Peyer's patch (tissue), 4 donors: ENCODE measurements around the gene EHBP1L1. TPM values are rescaled to one million over a fixed set of nuclear protein-coding genes. Genes with fewer than 3 reads are reported as not detected.

Experiments used
- DNase-seq, 3 donors: peaks; one replicate each; pipeline ENCODE4 v3.0.0-alpha.2; 2017 to 2019
- H3K27ac ChIP-seq, 4 donors: fragments of 200-600 bp; sonication (generic); one replicate each; pipeline ENCODE4 v1.5.1; 2016 to 2019
- H3K27me3 ChIP-seq, 2 donors: fragments of 200-600 bp; sonication (generic); one replicate each; pipeline ENCODE4 v1.5.1; 2019
- H3K36me3 ChIP-seq, 3 donors: fragments of 200-600 bp; sonication (generic); one replicate each; pipeline ENCODE4 v1.5.1; 2016 to 2019
- H3K4me1 ChIP-seq, 4 donors: fragments of 200-600 bp; sonication (generic); one replicate each; pipeline ENCODE4 v1.5.1; 2016 to 2019
- H3K4me3 ChIP-seq, 4 donors: fragments of 200-600 bp; sonication (generic); 1 replicate in 3 of 4; 2 replicates in 1 of 4; pipeline ENCODE4 v1.5.1; 2016 to 2019; ENCODE audit warnings: mild to moderate bottlenecking in 1 of 4
- H3K9me3 ChIP-seq, 4 donors: fragments of 200-600 bp; sonication (generic); one replicate each; pipeline ENCODE4 v1.5.1; 2016 to 2019; ENCODE audit warnings: mild to moderate bottlenecking in 1 of 4
- CTCF ChIP-seq, 6 experiments: fragments of 450-650 bp in 4 of 6; fragments of 200-600 bp in 2 of 6; sonication (generic) in 1 of 6; IDR thresholded peaks; one replicate each; pipeline ENCODE4 v1.5.1; 2017 to 2019; ENCODE audit warnings: antibody characterized with exemption in 6 of 6, mild to moderate bottlenecking in 3 of 6, moderate library complexity in 1 of 6
- POLR2A ChIP-seq, 2 donors: fragments of 450-650 bp; IDR thresholded peaks; one replicate each; pipeline ENCODE4 v1.5.1; 2017; ENCODE audit warnings: antibody characterized with exemption in 2 of 2, mild to moderate bottlenecking in 2 of 2, moderate library complexity in 2 of 2
- total RNA-seq, 4 donors: library from RNA; depleted of rRNA; stranded (reverse); fragments of >200 nt; gene quantifications; one replicate each; pipeline ENCODE4 v1.1.0, GENCODE V29; 2016

Gene EHBP1L1
- total RNA-seq, 4 donors from 2014 or later: 65.2 to 163 (median 121) TPM

GRCh38 chr11:65595131-65595530 lies 19.3 kb downstream of the EHBP1L1 start:
- no peaks in the 10 kb centered on the region for H3K27me3 ChIP-seq
- TF ChIP-seq POLR2A (IDR thresholded peaks at IDR 0.05): no peak
- no peak for TF ChIP-seq CTCF (IDR thresholded peaks at IDR 0.05)
- H3K27ac ChIP-seq: no peak overlapping the region
- DNase-seq: no peak
- H3K9me3 ChIP-seq: no peaks in the 10 kb centered on the region
- H3K36me3 ChIP-seq: peaks cover 0 to 44% (median 0%) of the 10 kb centered on the region in 3 donors
- no peak overlapping the region for H3K4me3 ChIP-seq
- peaks cover 0 to 19% (median 2%) of the 10 kb centered on the region in 4 donors for H3K4me1 ChIP-seq

GRCh38 chr11:65595543-65596281 lies 19.9 kb downstream of the EHBP1L1 start, which contains the start of gene KCNK7:
Gene KCNK7 (minus strand): TSS chr11:65595800. CDS start chr11:65595772, 28 bp downstream.
- no peak within 1 kb of the TSS for H3K27ac ChIP-seq
- no peaks in the 10 kb centered on the region for H3K9me3 ChIP-seq
- H3K27me3 ChIP-seq: no peaks in the 10 kb centered on the region
- peaks cover 0 to 19% (median 2%) of the 10 kb centered on the region in 4 donors for H3K4me1 ChIP-seq
- TF ChIP-seq CTCF (IDR thresholded peaks at IDR 0.05) (no peak), POLR2A (IDR thresholded peaks at IDR 0.05) (no peak)
- H3K4me3 ChIP-seq: no peak within 1 kb of the TSS
- DNase-seq: no peak
- peaks cover 0 to 42% (median 0%) of the 10 kb centered on the region in 3 donors for H3K36me3 ChIP-seq

- Histone ChIP-seq H3K9me3 (no peaks in the 10 kb centered on the region), H3K4me1 (peaks cover 0 to 19% (median 2%) of the 10 kb centered on the region in 4 donors), H3K36me3 (peaks cover 0 to 41% (median 0%) of the 10 kb centered on the region in 3 donors), H3K27ac (no peak overlapping the region), H3K4me3 (no peak overlapping the region), H3K27me3 (no peaks in the 10 kb centered on the region)
- no peak for DNase-seq
- TF ChIP-seq CTCF (IDR thresholded peaks at IDR 0.05) (no peak), POLR2A (IDR thresholded peaks at IDR 0.05) (no peak)
These were observed 20.7 kb downstream of the EHBP1L1 start for GRCh38 chr11:65596520-65596919.

GRCh38 chr11:65598258-65598699 lies 22.4 kb downstream of the EHBP1L1 start:
- H3K9me3 ChIP-seq: no peaks in the 10 kb centered on the region
- no peak for TF ChIP-seq POLR2A (IDR thresholded peaks at IDR 0.05)
- TF ChIP-seq CTCF (IDR thresholded peaks at IDR 0.05): no peak
- H3K4me3 ChIP-seq: no peak overlapping the region
- no peak for DNase-seq
- H3K36me3 ChIP-seq: peaks cover 0 to 46% (median 0%) of the 10 kb centered on the region in 3 donors
- no peak overlapping the region for H3K27ac ChIP-seq
- peaks cover 0 to 4% (median 2%) of the 10 kb centered on the region in 4 donors for H3K4me1 ChIP-seq
- H3K27me3 ChIP-seq: no peaks in the 10 kb centered on the region

- Histone ChIP-seq H3K4me3 (no peak overlapping the region), H3K4me1 (peaks cover 0 to 4% (median 0%) of the 10 kb centered on the region in 4 donors), H3K27me3 (no peaks in the 10 kb centered on the region), H3K27ac (no peak overlapping the region), H3K9me3 (no peaks in the 10 kb centered on the region), H3K36me3 (peaks cover 0 to 57% (median 0%) of the 10 kb centered on the region in 3 donors)
- DNase-seq: no peak
- no peak for TF ChIP-seq CTCF (IDR thresholded peaks at IDR 0.05)
- TF ChIP-seq POLR2A (IDR thresholded peaks at IDR 0.05): no peak
These were observed 23.5 kb downstream of the EHBP1L1 start for GRCh38 chr11:65599216-65599954.
